ENCODE results near the gene MDFI. TPM values are rescaled to one million over a fixed set of nuclear protein-coding genes. Genes with fewer than 3 reads are reported as not detected.

The MDFI gene
- polyA plus RNA-seq, 1 experiment, result not detected

DNA sequence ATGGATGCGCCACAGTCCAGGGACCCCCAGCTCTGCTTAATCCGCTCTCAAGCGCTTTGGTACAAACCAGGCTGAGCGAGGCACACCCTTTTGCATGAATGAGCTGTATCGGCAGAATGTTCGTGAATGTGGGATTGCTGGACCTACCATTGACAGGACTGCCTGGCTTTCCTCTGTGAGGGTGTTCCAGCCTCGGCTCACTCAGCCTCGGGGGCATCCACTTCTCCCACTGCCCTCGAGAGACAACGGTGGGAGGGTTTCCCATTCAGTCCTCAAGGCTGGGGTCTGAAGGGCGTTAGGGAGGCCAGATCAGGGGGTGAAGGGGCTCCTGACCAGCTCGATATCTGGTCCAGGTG is 17.4 kb downstream of the MDFI start:
- TF ChIP-seq, protein P1, sequence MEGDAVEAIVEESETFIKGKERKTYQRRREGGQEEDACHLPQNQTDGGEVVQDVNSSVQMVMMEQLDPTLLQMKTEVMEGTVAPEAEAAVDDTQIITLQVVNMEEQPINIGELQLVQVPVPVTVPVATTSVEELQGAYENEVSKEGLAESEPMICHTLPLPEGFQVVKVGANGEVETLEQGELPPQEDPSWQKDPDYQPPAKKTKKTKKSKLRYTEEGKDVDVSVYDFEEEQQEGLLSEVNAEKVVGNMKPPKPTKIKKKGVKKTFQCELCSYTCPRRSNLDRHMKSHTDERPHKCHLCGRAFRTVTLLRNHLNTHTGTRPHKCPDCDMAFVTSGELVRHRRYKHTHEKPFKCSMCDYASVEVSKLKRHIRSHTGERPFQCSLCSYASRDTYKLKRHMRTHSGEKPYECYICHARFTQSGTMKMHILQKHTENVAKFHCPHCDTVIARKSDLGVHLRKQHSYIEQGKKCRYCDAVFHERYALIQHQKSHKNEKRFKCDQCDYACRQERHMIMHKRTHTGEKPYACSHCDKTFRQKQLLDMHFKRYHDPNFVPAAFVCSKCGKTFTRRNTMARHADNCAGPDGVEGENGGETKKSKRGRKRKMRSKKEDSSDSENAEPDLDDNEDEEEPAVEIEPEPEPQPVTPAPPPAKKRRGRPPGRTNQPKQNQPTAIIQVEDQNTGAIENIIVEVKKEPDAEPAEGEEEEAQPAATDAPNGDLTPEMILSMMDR (IDR thresholded peaks at IDR 0.05; ENCODE audit: insufficient read depth, low read depth, low read length), result no peak
- no peaks in the 10 kb centered on the region for H3K36me3 ChIP-seq (ENCODE audit: control insufficient read depth, insufficient read depth, low read length)
- CTCF ChIA-PET, result no interaction called here
- peaks cover 19% of the 10 kb centered on the region for H3K27me3 ChIP-seq (ENCODE audit: control insufficient read depth, insufficient read depth, low read length)
- no peak overlapping the region for H3K4me3 ChIP-seq (ENCODE audit: low read depth, low read length)
- POLR2A ChIA-PET, result no interaction called here
- no peak for DNase-seq (ENCODE audit: low read depth)

DNA sequence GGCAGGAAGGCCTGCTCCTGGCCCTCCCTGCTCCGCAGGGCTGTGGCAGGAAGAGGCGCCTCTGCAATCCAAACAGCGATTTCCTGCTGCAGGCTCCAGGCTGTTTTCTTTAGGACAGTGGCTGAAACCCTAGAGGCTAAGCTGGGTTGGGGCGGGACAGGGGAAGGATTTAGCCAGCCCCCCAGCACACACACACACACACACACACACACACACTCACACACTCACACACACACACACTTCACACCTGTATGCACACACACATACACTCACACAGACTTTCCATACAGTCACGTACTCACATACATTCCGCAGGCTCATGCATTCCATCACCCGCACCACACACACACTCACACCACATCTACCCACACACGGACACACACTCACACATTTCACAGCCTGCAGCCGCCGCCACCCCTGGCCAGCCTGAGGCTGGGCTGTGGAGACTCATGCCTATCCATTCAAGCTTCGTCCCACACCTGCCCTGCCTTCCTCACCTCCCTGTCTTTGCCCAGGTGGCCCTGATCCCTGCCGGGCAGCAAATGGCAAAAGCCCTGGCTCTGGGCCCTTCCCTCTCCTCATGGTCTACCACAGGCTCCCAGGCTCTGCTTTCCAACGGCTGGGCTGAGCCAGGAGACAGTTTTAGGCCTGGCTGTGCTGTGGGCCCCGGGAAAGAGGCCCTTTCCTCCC is 17.9 kb downstream of the MDFI start:
- ChIA-PET POLR2A (no interaction called here), CTCF (no interaction called here)
- TF ChIP-seq, protein P1 (IDR thresholded peaks at IDR 0.05; ENCODE audit: insufficient read depth, low read depth, low read length), result no peak
- no peak for DNase-seq (ENCODE audit: low read depth)
- H3K4me3 ChIP-seq (ENCODE audit: low read depth, low read length), result no peak overlapping the region
- no peaks in the 10 kb centered on the region for H3K36me3 ChIP-seq (ENCODE audit: control insufficient read depth, insufficient read depth, low read length)
- H3K27me3 ChIP-seq (ENCODE audit: control insufficient read depth, insufficient read depth, low read length), result peaks cover 19% of the 10 kb centered on the region

DNA sequence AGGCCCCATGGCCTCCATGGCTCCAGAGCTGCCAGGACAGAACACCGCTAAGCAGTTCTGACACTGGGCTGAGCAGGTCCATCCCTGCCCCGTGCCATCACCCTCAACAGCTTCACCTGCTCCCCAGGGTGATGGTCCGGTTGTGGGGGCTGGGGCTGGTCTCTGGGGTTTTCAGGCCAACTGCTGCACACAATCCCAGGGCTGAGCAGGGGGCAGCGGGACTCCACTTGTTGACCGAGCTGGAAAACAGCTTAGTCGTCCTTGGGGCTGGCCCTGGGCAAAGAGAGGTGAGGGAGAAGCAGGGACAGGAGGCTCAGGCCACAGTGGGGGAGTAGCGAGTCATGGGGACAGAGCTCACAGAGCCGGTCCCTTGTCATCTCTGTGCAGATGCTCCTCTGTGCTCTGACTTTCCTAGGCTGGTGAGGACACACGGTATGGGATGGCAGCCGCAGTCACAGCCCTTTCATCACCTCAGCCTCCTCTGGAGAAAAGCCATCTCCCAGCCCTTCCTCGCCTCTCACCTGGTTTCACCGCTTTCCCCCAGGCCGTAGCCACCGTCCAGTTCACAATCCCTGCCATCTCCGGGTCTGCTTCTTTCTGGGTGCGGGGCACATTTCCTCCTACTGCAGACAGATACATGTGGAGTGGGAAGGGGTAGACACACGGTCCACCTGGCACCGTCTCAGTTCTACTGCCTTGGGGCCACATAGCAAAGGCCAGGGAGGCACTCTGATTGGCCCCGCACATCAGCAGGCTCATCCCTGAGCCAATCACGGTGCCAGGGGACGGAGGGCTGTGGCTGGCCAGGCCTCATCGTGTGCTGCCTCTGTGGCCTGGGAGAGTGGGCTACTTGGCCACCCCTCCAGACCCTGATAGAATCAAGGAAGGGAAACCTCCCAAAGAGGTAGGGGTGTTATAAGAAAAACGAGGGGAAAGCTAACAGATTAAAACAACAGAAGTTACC is 19.1 kb downstream of the MDFI start:
- TF ChIP-seq, protein P1 (IDR thresholded peaks at IDR 0.05; ENCODE audit: insufficient read depth, low read depth, low read length), result no peak
- Histone ChIP-seq H3K4me3 (ENCODE audit: low read depth, low read length) (no peak overlapping the region), H3K36me3 (ENCODE audit: control insufficient read depth, insufficient read depth, low read length) (no peaks in the 10 kb centered on the region), H3K27me3 (ENCODE audit: control insufficient read depth, insufficient read depth, low read length) (peaks cover 25% of the 10 kb centered on the region)
- CTCF ChIA-PET, result interaction anchor here (2.1 kb wide), 1 partner anchor 289 kb away, joined by 6 read pairs; no protein-coding TSS in a partner anchor
- no peak for DNase-seq (ENCODE audit: low read depth)
- POLR2A ChIA-PET, result no interaction called here

DNA sequence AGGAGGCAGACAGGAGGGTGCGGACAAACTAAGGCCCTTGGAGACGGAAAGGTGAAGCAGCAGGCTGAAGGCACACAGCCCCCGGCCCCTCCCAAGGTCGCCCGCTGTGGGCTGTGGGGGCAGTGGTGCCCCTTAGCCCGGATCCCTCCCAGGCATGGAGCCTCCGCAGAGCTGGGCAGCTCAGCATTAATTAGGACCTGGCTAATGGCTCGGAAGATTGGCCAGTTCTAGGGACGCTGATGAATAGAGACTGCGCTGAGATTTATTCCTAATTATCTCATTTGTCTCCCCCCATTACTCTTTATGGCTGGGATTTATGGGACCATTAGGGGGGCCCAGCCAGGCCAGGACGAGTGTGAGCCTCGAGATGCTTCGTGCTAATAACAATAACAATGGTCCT is 20.4 kb downstream of the MDFI start:
- ChIA-PET POLR2A (no interaction called here), CTCF (interaction anchor here (1.8 to 2.1 kb wide), 2 partner anchors 12 to 290 kb away, joined by 6 to 9 read pairs; no protein-coding TSS in a partner anchor)
- peaks cover 25% of the 10 kb centered on the region for H3K27me3 ChIP-seq (ENCODE audit: control insufficient read depth, insufficient read depth, low read length)
- DNase-seq (ENCODE audit: low read depth), result no peak
- H3K4me3 ChIP-seq (ENCODE audit: low read depth, low read length), result no peak overlapping the region
- TF ChIP-seq, protein P1 (IDR thresholded peaks at IDR 0.05; ENCODE audit: insufficient read depth, low read depth, low read length), result no peak
- H3K36me3 ChIP-seq (ENCODE audit: control insufficient read depth, insufficient read depth, low read length), result no peaks in the 10 kb centered on the region

DNA sequence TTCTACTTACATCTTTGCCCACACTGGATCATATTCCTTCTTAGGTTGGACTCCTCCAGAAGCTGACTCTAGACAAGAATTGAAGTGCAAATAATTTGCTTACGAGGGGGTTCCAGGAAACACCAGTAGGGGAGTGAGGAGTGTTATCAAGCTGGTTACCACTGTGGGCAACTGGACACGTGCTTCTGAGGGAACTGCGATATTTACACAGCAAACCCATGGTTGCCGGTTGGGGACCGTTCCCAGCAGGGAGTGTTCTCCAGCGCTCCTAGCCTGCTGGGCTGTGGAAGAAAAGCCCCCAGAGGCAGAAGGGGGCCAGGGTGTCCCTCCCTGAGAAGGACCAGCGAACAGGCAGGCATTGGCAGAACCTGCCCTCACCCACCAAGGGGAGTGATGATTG is 21.7 kb downstream of the MDFI start:
- Histone ChIP-seq H3K4me3 (ENCODE audit: low read depth, low read length) (no peak overlapping the region), H3K27me3 (ENCODE audit: control insufficient read depth, insufficient read depth, low read length) (peaks cover 26% of the 10 kb centered on the region), H3K36me3 (ENCODE audit: control insufficient read depth, insufficient read depth, low read length) (no peaks in the 10 kb centered on the region)
- DNase-seq (ENCODE audit: low read depth), result no peak
- ChIA-PET POLR2A (no interaction called here), CTCF (interaction anchor here (1.8 kb wide), 1 partner anchor 10 kb away, joined by 9 read pairs; no protein-coding TSS in a partner anchor)
- TF ChIP-seq, protein P1 (IDR thresholded peaks at IDR 0.05; ENCODE audit: insufficient read depth, low read depth, low read length), result no peak
